HS-27A (cell line): ENCODE results near the gene GNAS-AS1.

ENCODE experiments used
- DNase-seq: peaks from one replicate; pipeline ENCODE4 v3.0.0-alpha.2; 2012; ENCODE audit warnings: low read depth, missing footprints

The GNAS-AS1 gene

GRCh38 chr20:58808271-58809046 is 42.2 kb downstream of the GNAS-AS1 start:
- DNase-seq = no peak

DNA sequence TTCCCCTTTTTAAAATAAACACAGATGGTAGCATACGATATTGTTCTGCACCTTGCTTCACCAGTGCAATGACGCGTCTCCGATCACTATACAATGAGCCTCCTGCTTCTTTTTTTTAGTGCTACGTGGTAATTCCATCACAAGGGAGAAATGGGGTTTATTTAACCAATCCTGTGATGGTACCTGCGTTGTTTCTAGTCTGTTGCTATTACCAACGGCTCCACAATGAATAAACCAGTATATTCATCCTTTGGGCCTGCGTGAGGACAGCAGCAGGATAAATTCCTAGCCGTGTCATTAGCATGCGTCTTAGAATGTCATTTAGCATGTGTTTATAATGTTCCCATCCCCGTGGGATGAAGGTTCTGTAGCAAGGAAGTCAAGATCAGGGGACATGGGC is 42.9 kb downstream of the GNAS-AS1 start:
- no peak for DNase-seq

DNA sequence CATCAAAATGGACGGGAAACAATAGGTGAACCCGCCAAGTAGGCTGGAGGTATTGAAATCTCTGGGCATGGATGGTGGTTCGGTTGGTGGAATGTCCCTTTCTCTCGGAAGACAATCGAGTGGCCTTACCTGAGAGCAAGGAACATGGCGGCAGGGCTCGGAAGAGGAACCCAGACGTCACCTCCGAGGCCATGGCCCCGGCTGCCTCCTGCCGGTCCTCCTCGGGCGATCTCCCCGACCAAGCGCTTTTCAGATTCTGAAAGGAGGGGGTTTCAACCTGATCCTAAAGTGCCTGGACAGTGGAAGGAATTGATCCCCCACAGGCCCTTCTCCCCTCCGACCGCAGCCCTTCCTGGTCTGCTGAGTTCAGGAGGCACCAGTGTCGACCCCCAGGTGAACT is 47.2 kb downstream of the GNAS-AS1 start:
- DNase-seq = no peak

DNA sequence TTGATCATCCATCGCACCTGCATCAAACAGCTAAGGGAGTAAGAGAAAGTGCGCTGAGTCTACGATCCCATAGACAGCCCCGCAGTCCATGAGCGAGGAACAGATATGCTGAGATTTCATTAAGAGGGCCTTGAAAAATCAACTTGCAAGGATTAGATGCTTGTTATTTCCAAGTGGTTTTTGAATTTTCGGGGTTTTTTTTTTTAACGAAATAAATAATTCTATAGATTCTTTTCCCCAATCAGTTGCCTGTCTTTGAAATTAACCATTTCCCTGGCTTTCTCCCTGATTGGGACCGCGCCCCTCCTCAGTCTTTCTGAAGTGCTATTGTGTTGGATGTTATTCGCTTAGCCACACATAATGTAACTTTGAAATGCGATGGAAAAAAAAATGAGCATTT is 48.6 kb downstream of the GNAS-AS1 start:
- DNase-seq = no peak

- DNase-seq = no peak
Measured at GRCh38 chr20:58800134-58800871, 50.4 kb downstream of the GNAS-AS1 start.

DNA sequence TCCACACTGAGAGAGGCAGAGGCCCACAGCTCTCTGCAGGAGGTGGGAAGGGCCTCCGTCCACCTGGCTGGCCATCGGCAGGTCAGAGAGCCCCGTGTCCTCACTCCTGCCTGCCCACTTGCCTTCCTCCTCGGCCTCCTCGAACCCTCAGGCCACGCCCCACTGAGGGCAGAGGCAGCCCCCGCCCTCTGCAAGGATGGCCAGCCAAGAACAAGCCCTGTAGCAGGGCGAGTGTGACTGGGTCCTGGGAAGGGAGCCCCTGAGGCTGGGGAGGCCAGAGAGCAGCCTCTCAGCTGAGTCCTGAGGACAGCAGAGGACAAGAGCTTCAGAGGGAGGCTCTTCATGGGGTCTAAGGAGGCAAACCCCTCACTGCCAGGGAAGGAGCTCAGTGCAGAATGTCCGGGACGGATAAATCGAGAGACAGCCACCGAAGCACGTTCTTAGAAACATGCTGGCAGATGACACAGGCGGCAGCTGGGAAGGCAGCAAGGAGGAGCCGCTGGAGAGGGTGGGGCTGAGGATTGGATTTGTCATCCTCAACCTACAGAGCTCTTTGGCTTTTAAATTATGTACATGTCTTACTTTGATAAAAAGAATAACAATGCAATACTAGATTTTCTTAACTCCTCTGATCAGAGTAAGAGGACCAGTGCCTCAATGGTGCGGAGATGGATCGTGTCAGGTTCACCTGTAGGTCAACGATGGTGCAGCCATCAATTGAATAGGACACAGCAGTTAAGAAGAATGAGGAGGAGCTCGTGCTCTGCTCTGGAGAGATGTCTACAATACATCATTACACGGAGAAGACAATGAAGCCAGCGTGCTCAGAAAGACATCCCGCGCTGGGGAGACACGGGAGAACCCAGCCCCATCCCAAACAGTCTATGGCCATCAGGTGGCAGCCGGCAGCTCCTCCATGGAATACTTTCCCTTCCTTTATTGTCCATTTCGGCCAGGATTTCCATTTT is 53.0 kb downstream of the GNAS-AS1 start:
- DNase-seq = no peak

GRCh38 chr20:58795923-58796245 is 54.8 kb downstream of the GNAS-AS1 start:
- no peak for DNase-seq

GRCh38 chr20:58795181-58795922 is 55.4 kb downstream of the GNAS-AS1 start:
- DNase-seq = no peak

GRCh38 chr20:58794510-58795180 is 56.1 kb downstream of the GNAS-AS1 start:
- no peak for DNase-seq

DNA sequence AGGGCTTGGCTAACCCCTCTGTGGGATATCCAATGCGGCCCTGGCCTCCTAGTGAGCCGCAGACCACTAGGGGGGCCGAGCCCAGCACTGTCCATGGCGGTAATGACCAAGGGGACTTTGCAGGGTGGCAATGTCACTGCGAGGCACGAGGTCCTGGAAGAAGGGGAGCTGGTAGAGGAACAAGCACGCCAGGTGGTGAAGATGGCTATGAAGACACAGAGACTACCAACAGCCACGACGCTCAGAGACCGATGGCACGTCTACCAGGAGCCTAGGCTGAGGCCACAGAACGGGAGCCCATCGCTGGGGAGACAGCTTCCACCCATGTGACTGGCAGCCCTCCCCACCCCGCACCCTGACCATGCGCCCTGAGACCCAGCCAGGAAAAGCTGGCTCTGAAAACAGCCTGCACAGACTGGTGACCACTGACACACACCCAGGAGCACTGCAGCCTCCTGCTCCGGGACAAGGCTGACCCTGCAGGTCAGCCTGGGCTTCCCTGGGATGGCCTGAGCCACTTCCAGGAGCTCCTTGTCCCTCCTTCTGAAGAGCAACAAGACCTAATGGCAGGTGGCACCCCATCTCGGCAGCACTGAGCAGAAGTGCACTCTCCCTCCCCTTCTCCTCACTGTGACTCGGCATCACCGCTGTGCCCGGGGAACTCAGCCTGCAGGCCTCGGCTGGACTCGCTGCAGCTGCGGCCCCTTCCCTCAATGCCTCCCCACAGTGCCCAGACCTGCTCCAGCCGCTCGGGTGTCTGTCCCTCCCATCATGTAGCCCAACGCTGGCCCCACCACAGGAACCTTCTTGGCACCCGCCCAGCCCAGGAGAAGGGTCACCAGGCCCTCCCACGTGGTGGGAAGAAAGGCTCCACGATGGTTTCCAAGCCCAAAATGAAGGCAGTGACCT is 56.9 kb downstream of the GNAS-AS1 start:
- no peak for DNase-seq

GRCh38 chr20:58792426-58792825 is 58.3 kb downstream of the GNAS-AS1 start:
- no peak for DNase-seq

DNA sequence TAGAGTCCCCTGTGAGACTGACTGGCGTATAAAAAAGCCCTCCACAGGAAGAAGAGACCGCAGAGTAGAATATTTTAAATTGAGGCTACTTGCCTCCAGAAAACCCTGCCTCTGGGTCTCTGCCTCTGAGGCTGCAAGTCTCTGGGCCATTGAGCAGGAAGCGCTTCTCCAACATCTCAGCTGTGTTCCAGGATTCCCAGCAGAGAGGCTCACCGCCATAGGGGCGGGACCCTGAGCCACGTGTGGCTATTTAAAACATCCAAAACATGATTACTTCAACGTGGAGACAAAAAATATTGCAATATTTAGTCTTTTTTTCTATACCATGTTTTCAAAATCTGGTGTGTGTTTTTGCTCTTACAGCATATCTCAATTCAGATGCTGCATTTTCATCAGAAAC is 59.4 kb downstream of the GNAS-AS1 start:
- no peak for DNase-seq

DNA sequence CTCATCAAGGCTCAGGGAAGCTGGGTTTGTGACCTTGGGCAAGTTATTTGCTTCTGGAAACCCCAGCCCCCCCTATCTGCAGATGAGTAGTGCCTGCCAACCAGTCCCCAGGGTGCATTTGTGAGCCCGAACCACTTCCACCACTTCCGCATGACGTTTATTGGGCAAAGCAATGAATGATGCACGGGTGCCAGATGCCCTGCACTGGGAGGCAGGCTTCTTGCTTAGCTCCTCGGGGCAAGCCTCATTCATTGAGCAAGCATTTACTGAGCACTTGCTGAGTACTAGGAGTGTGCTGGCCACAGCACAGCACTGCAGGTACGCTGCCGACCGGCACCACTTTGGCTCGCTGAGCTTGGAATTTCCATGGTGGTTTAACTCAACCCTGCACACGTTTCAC is 60.2 kb downstream of the GNAS-AS1 start:
- DNase-seq = no peak

GRCh38 chr20:58788896-58789544 is 61.7 kb downstream of the GNAS-AS1 start:
- no peak for DNase-seq

- no peak for DNase-seq
Measured at GRCh38 chr20:58787211-58788005, 63.3 kb downstream of the GNAS-AS1 start.

- DNase-seq = no peak
Measured at GRCh38 chr20:58784321-58785074, 66.2 kb downstream of the GNAS-AS1 start.

DNA sequence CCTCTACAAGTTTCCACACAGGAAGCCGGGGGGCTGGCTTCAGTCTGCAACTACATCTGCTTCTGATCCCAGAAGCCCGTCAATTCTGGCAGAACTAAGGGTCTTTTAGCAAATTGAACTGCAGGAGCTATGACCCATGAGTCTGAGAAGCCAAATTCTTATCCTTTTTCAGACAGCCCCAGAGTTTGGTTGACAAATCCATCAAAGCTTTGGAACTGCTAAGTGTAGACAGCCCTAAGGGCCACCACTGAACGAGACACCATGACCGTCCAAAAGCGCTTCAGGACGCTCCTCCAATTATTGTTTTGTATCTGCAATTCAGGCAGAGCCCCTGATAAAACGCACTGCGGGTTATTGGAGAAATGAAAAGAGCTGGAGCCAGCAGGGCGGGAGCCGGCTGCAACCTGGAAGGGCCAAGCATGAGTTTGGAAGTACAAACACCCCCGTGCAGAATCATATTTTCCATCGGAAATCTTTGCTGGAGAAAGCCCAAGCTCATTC is 67.1 kb downstream of the GNAS-AS1 start:
- no peak for DNase-seq

- DNase-seq = no peak
Measured at GRCh38 chr20:58781138-58781537, 69.6 kb downstream of the GNAS-AS1 start.
